Measurements from ENCODE around the gene MCM7. TPM values are rescaled to one million over a fixed set of nuclear protein-coding genes. Genes with fewer than 3 reads are reported as not detected.

The MCM7 gene
- total and polyA plus RNA-seq, 10 of the 15 experiments (the other 5 are each of a cell fraction or from before 2014, with no cell fraction given) = 183 to 383 (median 244) TPM

DNA sequence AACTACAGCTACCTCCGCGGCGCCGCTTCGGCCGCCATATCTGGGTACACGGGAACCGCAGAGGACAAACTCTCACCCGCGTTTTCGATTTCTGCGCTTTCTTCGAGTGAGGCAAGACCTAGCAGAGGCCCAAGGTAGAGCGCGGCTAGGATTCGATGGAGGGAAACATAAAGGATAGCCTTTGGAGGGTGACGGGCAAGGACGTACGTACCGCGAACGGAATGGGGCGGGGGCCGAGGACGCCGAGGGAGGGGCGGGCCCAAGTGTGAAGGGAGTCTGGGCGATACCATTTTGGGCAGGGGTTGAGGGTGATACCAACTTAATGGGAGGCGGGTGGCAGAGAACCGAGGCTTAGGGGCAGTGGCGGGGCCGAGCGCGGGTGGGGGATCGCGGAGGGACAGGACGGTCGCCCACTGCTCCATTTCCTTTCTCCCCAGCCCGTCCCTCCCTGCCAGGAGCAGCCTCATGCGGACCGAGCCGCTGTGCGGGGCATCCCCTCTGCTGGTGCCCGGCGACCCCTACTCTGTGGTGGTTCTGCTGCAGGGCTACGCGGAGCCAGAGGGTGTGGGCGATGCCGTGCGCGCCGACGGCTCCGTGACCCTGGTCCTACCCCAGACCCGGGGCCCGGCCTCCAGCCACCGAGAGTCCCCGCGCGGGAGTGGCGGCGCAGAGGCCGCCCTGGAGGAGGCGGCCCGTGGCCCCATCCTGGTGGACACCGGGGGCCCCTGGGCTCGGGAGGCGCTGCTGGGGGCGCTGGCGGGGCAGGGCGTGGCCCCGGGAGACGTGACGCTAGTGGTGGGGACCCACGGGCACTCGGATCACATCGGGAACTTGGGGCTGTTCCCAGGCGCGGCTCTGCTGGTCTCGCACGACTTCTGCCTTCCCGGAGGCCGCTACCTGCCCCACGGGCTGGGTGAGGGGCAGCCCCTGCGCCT, 26.0 kb upstream of the MCM7 start, which contains the start of gene MBLAC1 (continued):
- TF ChIP-seq, protein P1, sequence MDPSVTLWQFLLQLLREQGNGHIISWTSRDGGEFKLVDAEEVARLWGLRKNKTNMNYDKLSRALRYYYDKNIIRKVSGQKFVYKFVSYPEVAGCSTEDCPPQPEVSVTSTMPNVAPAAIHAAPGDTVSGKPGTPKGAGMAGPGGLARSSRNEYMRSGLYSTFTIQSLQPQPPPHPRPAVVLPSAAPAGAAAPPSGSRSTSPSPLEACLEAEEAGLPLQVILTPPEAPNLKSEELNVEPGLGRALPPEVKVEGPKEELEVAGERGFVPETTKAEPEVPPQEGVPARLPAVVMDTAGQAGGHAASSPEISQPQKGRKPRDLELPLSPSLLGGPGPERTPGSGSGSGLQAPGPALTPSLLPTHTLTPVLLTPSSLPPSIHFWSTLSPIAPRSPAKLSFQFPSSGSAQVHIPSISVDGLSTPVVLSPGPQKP (IDR thresholded peaks at IDR 0.05; ENCODE audit: low read depth, low read length) = no peak
- TF ChIP-seq RUNX3 (IDR thresholded peaks at IDR 0.05; ENCODE audit: low read length) = peak; percentile 88
- peak; percentile 79 for TF ChIP-seq POLR2A (IDR thresholded peaks at IDR 0.05; ENCODE audit: low read depth, low read length)
- TF ChIP-seq CHD1 (IDR thresholded peaks at IDR 0.05; ENCODE audit: low read depth, low read length) = peak; percentile 98
- peak; percentile 82 for TF ChIP-seq HDGF (IDR thresholded peaks at IDR 0.05)

- POLR2A ChIA-PET = interaction anchor here (0.7 to 2.3 kb wide), 4 partner anchors 25 to 68 kb away, joined by 4 to 18 read pairs (median 6); partner anchors contain the start of genes AP4M1, COPS6 and MCM7
- peak overlapping the region; percentile 98 for H2AFZ ChIP-seq (ENCODE audit: control insufficient read depth, low read depth, low read length)
- TF ChIP-seq NKRF (conservative IDR thresholded peaks at IDR 0.05) = peak; percentile 80; the same call in 1 of the 2 replicates
- TF ChIP-seq NFYB (IDR thresholded peaks at IDR 0.05; ENCODE audit: insufficient read depth, low read depth, low read length) = no peak
- no peak for TF ChIP-seq MLLT1 (IDR thresholded peaks at IDR 0.05)
- peak; percentile 71; the same call in 1 of the 2 replicates for TF ChIP-seq LARP7 (IDR thresholded peaks at IDR 0.05)
- TF ChIP-seq SMC3 (IDR thresholded peaks at IDR 0.05; ENCODE audit: borderline replicate concordance, low read length) = 0 out of 2 replicates have a peak, but pooled peaks have one; percentile 10
- no peak for TF ChIP-seq KDM1A (IDR thresholded peaks at IDR 0.05; ENCODE audit: borderline replicate concordance)
- TF ChIP-seq RAD51 (IDR thresholded peaks at IDR 0.05) = peak; percentile 61
- 0 out of 2 replicates have a peak, but pooled peaks have one; percentile 11 for TF ChIP-seq IRF4 (IDR thresholded peaks at IDR 0.05; ENCODE audit: low read depth, low read length)
- peak; percentile 16 for TF ChIP-seq DPF2 (IDR thresholded peaks at IDR 0.05)
- TF ChIP-seq RB1 (IDR thresholded peaks at IDR 0.05; ENCODE audit: borderline replicate concordance) = peak; percentile 53; the same call in 1 of the 2 replicates
Observed at GRCh38 chr7:100126239-100126930, 25.2 kb upstream of the MCM7 start.

More at GRCh38 chr7:100126239-100126930, 25.2 kb upstream of the MCM7 start:
- FAIRE-seq = no peak
- CTCF ChIA-PET = interaction anchor here (0.7 to 1.0 kb wide), 3 partner anchors 40 to 89 kb away, joined by 3 read pairs; no protein-coding TSS in a partner anchor
- TSS peak; percentile 93 for BruUV-seq (replicated peaks)
- intact Hi-C loops (cut with micrococcal nuclease; ENCODE audit: unreplicated experiment) = loop anchor here (2.0 to 5.0 kb wide), 3 partner anchors 44 to 149 kb away; partner anchors contain the start of gene AZGP1
- H3K36me3 ChIP-seq (ENCODE audit: control insufficient read depth in 2 of 2, insufficient read depth in 2 of 2, low read length in 1 of 2) = no peaks in the 10 kb centered on the region; a peak in 1 of 4 replicates
- H3K4me1 ChIP-seq (ENCODE audit: control insufficient read depth, insufficient read depth, low read length) = peaks cover 17% of the 10 kb centered on the region
- H3K9ac ChIP-seq (ENCODE audit: control insufficient read depth, insufficient read depth, low read length) = peak overlapping the region; percentile 87
- peaks cover 13% of the 10 kb centered on the region for H3K79me2 ChIP-seq (ENCODE audit: control insufficient read depth, insufficient read depth, low read length)
- no peak for DNase-seq (ENCODE audit: low read depth, low spot score)
- no peaks in the 10 kb centered on the region for H4K20me1 ChIP-seq (ENCODE audit: control insufficient read depth, insufficient read depth)
- peak overlapping the region; percentile 81 for H3K4me2 ChIP-seq (ENCODE audit: control insufficient read depth, insufficient read depth)
- RAD21 ChIA-PET (ENCODE audit: unreplicated experiment) = interaction anchor here (0.6 to 1.5 kb wide), 4 partner anchors 25 to 148 kb away, joined by 3 to 8 read pairs (median 4); partner anchors contain the start of genes AP4M1 and MCM7
- H3K27ac ChIP-seq (ENCODE audit: control insufficient read depth, insufficient read depth) = peak overlapping the region; percentile 99
- in situ Hi-C loops (cut with MboI) = no loop called here
- SMC1A ChIA-PET (ENCODE audit: uncharacterized antibody, unreplicated experiment) = interaction anchor here (1.1 to 2.2 kb wide), 4 partner anchors 25 to 207 kb away, joined by 3 to 9 read pairs (median 4); partner anchors contain the start of genes AP4M1, MCM7 and TRIM4
- H3K9me3 ChIP-seq (replicated peaks; ENCODE audit: control insufficient read depth, insufficient read depth, low read length) = no peaks in the 10 kb centered on the region
- WGBS (ENCODE audit: insufficient coverage, insufficient replicate concordance, low lambda C conversion rate, missing lambda C conversion rate) = 5% methylated on average over 28 of the region's 29 CpGs
- no peaks in the 10 kb centered on the region for H3K27me3 ChIP-seq (replicated peaks in 1 of 2; ENCODE audit: control insufficient read depth in 2 of 2, insufficient read depth in 2 of 2, low read length in 1 of 2)
- H3K4me3 ChIP-seq = peak overlapping the region; percentile 75
- peak; percentile 7 for ATAC-seq
